DMS79 (cell line): ENCODE measurements around the gene C7.

Source experiments
- DNase-seq: peaks from one replicate; lab custom pipeline; 2025; lab: John Stamatoyannopoulos, UW

The C7 gene

DNA sequence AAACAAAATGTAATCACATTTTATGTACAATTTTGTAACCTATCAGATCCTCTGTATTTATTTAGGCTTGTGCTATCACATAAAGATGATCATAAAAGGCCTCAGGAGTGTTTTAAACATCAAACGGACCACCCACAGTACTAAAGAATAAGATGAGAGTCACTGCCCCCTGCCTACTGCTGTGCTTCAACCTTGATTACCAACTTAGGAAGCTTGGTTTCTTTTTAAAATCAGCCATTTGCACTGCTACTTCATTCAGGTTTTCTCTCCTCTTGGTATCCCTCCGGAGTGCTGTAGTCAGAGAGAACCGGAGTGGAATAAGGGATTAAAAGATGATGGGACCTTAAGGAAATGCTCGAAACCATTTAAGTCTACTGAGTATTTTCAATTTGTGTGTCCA, 6.9 kb downstream of the C7 start:
- DNase-seq: no peak

DNA sequence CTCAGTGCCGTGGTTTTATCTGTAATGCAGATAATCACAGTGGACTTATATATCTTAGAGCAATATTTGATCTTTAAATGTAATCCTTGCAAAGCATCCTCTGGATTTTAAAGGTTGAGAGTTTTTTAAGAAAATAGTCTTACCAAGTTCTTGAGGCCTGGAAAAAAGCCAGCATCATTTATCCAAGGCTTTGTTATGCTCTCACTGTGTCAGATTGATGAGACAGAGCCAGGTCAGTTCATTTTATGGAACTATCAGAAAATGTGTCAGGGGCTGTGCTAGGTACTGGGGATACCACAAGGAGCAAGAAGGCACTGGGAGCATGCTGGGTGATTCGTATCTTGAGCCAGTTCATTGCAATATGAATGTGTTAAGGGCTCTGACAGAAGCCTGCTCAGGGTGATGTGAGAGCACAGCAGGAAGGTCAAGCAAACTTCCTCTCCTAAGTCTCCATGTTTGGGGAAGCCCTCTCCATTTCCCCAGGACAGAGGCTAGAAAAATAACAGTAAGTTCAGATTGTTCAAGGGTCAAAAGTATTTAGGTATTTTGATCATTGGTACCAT, 19.7 kb downstream of the C7 start:
- no peak for DNase-seq

DNA sequence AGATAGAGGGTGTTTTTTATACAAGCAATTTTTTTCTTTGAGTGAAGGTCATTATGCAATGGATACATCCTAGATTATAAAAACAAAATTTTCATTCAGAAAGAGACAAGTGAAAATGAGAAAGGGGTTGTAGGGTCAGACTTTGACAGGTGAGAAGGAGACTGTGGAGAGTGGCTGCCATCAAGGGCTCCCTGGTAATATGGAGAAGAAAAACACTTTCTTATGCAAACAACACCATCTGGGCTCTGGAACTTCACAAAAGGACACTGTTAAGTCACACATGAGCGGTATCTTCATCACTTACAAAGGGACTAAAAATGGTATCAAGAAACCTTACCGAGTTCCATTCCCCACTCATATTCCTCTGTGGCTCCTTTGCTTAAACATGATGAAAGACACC, 23.5 kb downstream of the C7 start:
- no peak for DNase-seq

DNA sequence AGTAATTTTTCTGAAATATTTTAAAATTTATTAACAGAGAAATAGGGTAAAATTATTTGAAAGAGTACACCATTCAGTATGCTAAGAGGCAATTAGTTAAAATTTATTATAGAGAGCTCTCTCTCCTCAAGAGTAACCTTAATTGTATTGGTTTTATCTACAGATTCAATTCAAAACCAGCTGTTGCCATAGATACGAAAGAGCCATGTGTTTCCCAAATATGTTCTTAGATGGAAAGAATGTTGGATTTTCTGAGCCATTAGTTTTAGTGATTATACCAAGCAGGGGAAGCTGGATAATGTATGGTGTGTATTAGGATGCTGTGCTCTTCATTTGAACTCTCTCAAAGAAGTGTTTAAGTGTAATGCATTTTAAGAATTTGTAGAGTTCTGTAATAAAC, 27.8 kb downstream of the C7 start:
- no peak for DNase-seq

DNA sequence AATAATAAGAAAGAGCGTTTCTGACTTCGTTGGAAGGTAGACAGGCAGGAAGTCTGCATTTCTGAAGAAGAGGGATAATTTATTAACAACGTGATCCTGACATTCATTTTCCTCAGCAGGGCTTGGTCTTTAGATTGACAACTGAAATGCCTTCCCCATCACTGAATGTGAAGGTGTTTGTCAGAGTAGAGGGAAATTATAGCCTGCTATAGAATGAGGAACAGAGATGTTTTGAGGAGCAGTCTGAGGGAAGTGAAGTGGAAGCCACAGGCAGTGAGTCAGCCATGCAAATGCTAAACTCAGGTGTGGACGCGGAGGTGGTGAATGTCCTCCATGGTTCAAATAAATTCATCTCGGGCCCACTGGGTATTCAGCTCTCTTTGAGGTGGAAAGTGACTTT, 30.5 kb downstream of the C7 start:
- DNase-seq: no peak

DNA sequence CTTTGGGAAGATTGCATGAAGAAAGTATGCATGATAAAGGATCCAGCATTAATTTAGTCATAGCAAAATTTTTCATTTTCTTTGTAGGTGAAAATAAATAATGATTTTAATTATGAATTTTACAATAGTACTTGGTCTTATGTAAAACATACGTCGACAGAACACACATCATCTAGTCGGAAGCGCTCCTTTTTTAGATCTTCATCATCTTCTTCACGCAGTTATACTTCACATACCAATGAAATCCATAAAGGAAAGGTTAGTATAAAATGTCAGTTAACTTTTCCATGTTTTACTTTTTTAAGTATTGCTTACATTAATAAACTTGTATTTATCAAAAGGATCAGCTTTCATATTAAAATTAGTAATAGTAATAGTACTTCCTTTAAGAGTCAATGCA, 35.8 kb downstream of the C7 start:
- DNase-seq: no peak

DNA sequence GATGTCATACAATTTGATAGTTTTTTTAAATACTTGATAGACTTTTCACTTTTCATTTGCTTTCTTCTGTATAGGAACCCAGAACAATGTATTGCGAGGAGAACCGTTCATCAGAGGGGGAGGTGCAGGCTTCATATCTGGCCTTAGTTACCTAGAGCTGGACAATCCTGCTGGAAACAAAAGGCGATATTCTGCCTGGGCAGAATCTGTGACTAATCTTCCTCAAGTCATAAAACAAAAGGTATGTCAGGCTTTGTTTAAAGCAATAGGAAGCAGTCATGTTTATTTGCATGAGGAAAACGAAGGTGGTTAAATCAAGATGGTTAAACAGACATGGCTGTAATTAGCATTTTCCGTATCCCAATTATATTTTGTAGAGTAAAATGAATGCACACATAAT, 46.0 kb downstream of the C7 start:
- DNase-seq: no peak

DNA sequence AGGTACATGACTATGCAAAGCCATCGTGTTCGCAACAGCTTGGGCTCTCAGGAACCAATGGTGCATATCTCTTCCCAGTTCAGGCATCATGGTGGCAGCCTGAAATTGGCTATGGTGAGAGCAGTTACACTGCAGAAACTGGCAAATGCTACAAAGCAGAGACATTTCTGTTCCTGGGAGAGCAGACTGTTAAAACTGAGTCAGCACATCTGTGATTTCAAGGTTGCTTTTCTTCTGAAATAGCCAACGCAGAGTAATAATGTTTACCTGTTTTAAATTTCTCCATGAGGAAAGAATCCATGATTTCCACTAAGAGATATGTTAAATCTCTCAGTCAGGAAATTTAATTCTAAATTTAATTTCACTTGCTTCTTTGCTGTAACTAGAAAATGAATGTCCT, 47.8 kb downstream of the C7 start:
- no peak for DNase-seq

DNA sequence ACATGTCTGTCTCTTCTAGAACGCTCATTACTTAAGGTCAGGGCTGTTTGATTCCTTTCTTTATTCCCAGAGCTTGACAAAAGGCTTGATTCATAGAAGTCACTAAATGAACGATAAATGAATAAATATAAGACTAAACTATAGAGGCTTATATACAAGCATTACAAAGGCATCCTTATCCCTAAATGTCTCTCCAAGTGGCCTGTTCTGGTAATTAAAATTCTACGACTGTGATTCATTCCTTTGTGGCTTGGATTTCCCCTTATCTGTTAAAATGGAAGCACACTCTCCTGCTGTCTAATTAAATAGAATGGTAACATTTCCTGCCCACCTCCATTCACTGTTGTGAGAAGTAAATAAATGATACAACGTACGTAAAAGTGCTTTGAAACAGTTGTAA, 49.5 kb downstream of the C7 start:
- DNase-seq: no peak

DNA sequence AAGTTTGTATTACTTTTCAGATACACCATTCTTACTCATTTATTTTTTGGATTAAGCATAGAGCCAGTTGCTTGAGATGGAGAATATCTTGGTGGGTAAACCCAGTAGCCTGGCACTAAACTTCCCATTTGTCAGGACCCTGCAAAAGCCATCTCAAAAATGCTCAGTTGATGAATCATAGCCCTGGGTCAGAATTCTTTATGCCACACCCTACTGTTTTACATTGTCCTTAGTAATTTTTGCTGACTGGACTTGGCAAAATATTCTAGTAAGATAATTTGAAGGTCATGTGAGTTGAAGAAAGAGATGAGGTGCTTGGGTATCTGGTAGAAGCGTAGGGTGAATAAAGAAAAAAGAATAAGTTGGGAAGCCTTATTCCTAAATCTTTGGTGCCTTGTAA, 50.7 kb downstream of the C7 start:
- DNase-seq: no peak

DNA sequence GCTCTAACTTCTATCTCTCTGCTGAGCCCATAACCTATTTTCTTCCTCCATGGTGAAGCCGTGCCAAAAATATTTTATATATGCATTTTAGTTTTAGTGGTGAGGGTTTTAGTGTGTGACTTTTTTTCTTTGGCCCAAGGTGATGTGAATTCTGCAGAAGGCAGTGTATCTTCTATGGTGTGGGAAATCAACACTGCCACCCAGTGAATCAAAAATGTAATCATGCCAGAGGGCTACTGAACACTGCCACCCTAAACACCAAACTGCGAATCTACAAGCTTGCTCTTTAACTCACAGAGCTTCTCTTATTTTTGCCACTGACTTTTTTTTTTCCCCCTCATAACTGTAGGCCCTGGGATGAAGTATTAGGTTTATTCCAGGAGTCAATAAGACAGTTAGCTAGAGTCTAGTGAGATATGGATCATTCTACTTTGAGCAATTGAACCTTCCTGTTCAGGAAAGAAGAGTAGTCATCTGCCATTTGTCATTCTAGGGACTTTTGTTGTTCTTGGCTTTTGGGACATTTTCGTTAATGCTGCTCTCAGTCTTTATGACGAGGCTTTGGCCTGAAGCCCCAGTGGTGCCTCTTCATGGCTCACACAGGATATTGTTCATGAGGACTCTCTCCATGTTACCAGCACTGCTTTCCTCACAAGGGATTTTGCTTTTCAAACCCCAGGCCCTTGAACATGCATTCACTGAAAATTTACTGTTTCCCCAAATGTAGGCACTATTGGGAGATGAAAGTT, 53.1 kb downstream of the C7 start:
- no peak for DNase-seq

DNA sequence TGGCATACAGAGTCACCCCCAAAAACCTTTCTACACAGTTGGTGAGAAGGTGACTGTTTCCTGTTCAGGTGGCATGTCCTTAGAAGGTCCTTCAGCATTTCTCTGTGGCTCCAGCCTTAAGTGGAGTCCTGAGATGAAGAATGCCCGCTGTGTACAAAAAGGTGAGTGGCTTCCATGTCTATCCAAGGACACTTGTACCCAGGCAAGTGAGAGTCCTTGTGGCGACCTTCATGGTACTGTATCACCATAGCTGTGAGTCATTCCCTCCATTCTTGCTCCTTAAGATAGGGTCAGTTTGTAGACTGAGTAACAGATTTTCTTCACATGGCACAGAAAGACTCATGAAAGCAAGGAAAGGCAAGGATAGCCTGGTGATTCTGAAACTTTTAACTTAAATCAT, 63.1 kb downstream of the C7 start:
- no peak for DNase-seq

DNA sequence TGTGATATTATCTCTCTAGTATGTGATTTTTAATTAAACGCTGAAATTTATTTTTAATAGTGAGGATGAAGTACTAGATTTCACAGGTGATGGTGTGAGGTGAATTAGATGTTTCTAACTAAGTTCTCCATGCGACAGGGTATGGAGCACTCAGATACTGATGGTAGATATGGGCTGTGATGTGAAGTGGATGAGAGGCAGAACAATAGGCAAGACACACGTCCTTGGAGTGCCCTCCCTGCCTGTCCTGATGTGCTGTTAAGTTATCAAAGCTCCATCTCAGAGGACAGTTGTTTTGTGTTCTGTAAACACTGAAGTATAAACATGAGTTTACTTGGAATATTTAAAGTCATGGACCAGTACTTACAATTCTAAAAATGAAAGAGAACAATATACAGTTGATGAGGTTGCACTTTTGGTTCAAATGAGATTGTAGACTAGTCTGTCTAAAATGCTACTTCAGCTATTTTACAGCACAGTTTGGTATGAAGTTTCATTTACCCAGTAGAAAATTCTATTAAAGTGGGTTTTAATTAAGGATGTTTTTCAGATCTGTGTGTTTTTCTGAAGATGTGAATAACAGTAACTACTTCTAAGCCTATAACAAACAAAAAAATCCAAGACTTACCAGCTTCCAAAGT, 64.2 kb downstream of the C7 start:
- DNase-seq: no peak

DNA sequence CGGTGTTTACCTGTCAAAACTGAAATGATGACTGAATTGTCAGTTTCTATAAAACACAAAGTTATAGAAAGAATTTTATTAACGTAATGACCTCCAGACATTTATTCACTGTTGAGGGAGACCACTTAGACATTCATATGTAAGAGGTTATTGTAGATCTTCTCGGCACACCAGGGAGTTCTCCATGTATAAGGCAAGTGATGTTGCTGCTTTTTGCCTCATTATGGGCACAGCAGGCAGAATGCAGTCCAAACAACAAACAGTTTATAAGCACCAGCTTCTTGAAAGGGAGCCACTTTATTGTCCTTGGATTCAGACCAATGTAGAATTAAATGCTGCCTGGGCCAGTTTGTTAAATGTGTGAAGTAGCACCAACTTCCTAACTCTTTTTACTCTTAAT, 66.7 kb downstream of the C7 start:
- DNase-seq: no peak

DNA sequence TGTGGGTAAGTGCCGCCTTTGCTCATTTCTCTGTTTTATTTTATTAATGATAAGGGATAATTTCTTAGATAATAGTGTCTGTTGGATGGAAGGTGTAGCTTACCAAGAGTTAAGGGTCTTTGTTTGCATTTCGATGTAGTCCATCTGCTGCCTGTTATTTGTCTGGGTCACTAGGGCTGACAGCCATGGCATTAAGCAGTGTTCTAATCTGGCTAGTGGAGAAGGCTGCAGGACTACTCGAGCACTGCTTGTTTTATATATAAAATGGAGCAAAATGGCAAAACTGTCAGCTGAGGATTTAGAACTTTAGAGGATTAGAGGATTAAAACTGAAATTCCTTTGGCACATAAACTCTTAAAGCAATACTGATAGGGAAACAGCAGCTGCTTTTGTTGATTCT, 67.5 kb downstream of the C7 start:
- no peak for DNase-seq

DNA sequence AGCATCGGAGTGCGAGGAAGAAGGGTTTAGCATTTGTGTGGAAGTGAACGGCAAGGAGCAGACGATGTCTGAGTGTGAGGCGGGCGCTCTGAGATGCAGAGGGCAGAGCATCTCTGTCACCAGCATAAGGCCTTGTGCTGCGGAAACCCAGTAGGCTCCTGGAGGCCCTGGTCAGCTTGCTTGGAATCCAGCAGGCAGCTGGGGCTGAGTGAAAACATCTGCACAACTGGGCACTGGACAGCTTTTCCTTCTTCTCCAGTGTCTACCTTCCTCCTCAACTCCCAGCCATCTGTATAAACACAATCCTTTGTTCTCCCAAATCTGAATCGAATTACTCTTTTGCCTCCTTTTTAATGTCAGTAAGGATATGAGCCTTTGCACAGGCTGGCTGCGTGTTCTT, 72.1 kb downstream of the C7 start:
- no peak for DNase-seq

DNA sequence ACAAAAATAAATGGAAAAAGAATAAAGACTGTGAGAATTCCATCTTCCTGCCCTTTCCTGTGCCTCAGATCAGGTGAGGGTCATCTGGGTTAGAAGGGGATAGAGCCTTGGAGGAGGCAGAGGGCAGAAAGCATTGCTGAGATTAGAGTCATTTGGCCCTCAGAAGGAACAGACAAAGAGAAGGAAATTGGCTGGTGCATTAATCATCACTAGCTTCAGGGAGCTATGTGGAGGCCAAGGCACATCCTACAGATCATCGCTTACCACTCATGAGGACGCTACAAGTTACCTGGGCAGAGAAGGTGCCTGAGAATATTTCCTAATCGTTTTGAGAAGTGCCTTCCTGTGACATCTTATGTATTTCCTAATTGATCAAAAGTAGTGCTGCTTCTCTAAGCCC, 74.5 kb downstream of the C7 start:
- no peak for DNase-seq

DNA sequence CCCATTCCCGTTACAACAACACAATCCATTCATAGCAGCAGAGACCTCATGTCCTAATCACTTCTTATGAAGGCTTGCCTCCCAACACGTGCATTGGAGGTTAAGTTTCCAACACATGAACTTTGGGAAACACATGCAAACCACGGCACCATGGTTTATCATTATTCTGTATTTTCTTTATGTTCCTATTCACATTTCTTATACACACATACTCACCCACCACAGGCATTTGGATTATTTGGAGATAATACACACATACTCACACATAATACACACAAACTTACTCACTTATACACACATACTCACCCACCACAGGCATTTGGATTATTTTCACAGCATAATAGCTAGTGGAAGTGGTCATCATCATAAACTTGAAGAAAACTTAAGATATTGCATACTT, 75.6 kb downstream of the C7 start:
- DNase-seq: no peak

DNA sequence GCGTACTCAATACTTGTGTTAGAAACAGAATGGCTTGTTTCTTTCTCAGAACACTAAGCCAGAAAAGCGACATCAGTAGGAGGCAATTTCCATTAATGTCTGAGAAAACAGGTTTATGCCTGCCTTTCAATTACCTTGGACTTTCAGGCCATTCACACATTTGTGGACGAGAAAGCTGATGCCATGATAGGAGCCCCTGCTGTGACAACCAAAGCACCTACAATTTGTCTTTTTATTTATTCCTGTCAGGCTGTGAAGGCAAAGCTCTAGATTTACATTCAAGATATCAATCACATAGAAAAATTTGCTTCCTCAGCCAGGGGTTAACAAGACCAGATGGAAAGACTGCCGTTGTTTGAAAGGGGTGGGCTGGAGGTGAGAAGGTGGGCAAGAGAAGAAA, 76.2 kb downstream of the C7 start:
- DNase-seq: no peak

DNA sequence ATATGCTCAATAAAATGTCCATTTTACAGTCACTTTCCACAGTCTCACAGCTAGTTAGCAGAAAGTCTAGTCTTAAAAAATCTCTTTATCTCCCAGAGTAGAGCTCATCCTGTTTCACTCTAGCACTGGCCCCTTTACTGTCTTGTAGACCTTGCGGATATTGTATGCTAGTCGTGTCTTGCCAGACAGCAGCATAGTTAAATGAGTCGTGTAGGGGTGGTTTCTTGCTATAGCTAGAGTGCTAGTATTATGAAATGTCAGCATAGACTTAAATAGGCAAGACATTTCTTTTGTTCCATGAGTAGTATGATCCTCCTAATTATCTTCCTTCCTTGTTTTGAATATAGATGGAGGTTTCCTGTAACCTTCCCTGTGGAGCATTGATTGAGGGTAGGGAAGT, 77.4 kb downstream of the C7 start:
- no peak for DNase-seq

DNA sequence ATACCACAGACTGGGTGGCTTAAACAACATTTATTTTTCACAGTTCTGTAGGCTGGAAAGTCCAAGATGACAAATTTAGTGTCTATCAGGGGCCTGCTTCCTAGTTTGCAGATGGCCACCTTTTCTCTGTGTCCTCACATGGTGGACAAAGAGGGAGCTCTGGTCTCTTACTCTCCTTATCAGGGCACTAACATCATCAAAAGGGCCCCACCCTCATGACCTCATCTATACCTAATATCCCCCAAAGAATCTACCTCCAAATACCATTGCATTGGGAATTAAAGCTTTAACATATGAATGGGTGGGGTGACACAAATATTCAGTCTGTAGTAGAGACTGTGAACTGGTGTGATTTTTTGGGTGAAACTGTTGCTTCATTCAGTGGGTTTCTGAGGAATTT, 78.1 kb downstream of the C7 start:
- no peak for DNase-seq

DNA sequence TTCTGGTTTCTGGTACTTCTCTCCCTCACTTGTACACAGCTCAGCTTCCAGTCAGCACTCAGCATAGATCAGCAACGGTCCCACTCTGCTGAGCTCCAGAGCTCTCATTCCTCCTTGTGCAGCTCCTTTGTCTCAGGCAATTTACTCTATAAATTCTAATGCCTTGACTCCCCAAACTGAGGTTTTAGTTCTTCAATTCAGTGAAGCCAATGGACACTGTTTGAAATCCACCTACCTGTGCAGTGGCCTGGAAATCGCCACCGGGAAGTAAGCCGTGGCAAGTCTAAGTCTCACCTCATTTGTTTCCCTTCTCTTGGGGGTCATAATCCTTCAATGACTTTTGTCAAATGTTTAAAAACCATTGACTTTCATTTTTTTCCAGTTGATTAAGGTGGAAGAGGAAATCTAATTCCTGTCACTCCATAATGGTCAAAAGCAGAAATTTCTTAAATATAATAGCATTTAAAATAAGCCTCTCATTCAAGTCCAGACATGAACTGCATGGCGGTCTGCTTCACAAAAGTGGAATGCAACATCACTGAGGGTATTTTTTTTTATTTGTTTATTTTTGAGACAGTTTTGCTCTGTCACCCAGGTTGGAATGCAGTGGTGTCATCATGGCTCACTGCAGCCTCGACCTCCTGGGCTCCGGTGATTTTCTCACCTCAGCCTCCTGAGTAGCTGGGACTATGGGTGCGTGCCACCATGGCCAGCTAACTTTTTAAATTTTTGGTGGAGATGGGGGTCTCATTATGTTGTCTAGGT, 79.6 kb downstream of the C7 start:
- DNase-seq: no peak
